HEK293T (cell line): ENCODE measurements around the gene RABL2B.
"Not testable (repeated sequence)": the region's sequence is repeated elsewhere in the genome, so short reads cannot be mapped to it uniquely, and the experiment has no call there.

Experiments
- FOXA1 ChIP-seq: fragments of 450-650 bp; IDR thresholded peaks from 2 replicates; pipeline ENCODE4 v1.6.1; 2016; ENCODE audit warnings: mild to moderate bottlenecking
- LEF1 ChIP-seq: fragments of 450-650 bp; IDR thresholded peaks from 2 replicates; pipeline ENCODE4 v1.6.1; 2017; ENCODE audit warnings: mild to moderate bottlenecking, borderline replicate concordance
- TARDBP ChIP-seq: fragments of 450-650 bp; IDR thresholded peaks from 2 replicates; pipeline ENCODE4 v1.6.1; 2016

DNA sequence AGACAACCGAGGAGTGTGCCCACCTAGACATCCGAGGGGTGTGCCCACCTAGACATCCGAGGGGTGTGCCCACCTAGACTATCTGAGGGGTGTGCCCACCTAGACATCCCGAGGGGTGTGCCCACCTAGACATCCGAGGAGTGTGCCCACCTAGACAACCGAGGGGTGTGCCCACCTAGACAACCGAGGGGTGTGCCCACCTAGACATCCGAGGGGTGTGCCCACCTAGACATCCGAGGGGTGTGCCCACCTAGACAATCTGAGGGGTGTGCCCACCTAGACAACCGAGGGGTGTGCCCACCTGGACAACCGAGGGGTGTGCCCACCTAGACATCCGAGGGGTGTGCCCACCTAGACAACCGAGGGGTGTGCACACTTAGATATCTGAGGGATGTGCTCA lies 34.8 kb downstream of the RABL2B start:
- TF ChIP-seq LEF1, FOXA1, TARDBP: not testable (repeated sequence)
